H1 (cell line): ENCODE data around the gene PIK3R4. TPM values are rescaled to one million over a fixed set of nuclear protein-coding genes. Genes with fewer than 3 reads are reported as not detected.

Source experiments
- CTCF ChIA-PET: fragments of 300-600 bp; sonication (Branson Sonifier 250); formaldehyde crosslinking; loops from one replicate; lab custom pipeline; 2021; ENCODE audit not compliant: partially characterized antibody; lab: Charles Lee
- POLR2A ChIA-PET: fragments of 300-600 bp; sonication (Branson Sonifier 250); formaldehyde crosslinking; loops from one replicate; lab custom pipeline; 2021; ENCODE audit warnings: inconsistent platforms; ENCODE audit not compliant: partially characterized antibody; lab: Charles Lee
- DNase-seq, 2 experiments: peaks; one replicate each; pipeline versions ENCODE4 v3.0.0 to v3.0.0-alpha.2; 2010 to 2022; ENCODE audit warnings: low spot score in 2 of 2, low read depth in 1 of 2, mixed read lengths in 1 of 2
- FAIRE-seq: peaks from 2 replicates; lab custom pipeline; 2011; peaks lifted over from hg19 to GRCh38; lab: Jason Lieb, UNC
- H2AFZ ChIP-seq: 2 replicates; pipeline ENCODE4 v1.8.1; 2012; ENCODE audit warnings: low read length, inconsistent platforms
- H2AK5ac ChIP-seq: 2 replicates; pipeline ENCODE4 v1.6.1; 2013; ENCODE audit warnings: low read depth, low read length
- H2BK120ac ChIP-seq: replicated peaks from 2 replicates; pipeline ENCODE3; 2013; ENCODE audit warnings: low read depth, low read length, inconsistent platforms
- H2BK12ac ChIP-seq: 2 replicates; pipeline ENCODE4 v1.6.1; 2013; ENCODE audit warnings: low read depth, low read length
- H2BK15ac ChIP-seq: 2 replicates; pipeline ENCODE4 v1.6.1; 2013; ENCODE audit warnings: low read length
- H2BK20ac ChIP-seq: 2 replicates; pipeline ENCODE4 v1.6.1; 2013; ENCODE audit warnings: low read length
- H2BK5ac ChIP-seq: 2 replicates; pipeline ENCODE4 v1.6.1; 2013; ENCODE audit warnings: low read depth, low read length
- H3K14ac ChIP-seq: 2 replicates; pipeline ENCODE4 v1.6.1; 2013; ENCODE audit warnings: inconsistent platforms; ENCODE audit not compliant: insufficient read length
- H3K18ac ChIP-seq: 2 replicates; pipeline ENCODE4 v1.6.1; 2013; ENCODE audit warnings: low read length; ENCODE audit errors: extremely low read depth
- H3K23ac ChIP-seq: 2 replicates; pipeline ENCODE4 v1.6.1; 2013; ENCODE audit warnings: inconsistent platforms; ENCODE audit not compliant: insufficient read length
- H3K23me2 ChIP-seq: 2 replicates; pipeline ENCODE4 v1.6.1; 2013; ENCODE audit warnings: low read depth, low read length
- H3K27ac ChIP-seq: 2 replicates; pipeline ENCODE4 v1.6.1; 2011; ENCODE audit warnings: low read depth, low read length, inconsistent platforms
- H3K27me3 ChIP-seq, 4 experiments: replicated peaks in 1 of 4; 1 replicate in 1 of 4; 2 replicates in 3 of 4; pipeline versions ENCODE4 v1.6.1 to v1.8.1; 2011 to 2013; ENCODE audit warnings: low read length in 3 of 4, mild to moderate bottlenecking in 3 of 4, inconsistent platforms in 2 of 4, mixed read lengths in 2 of 4, moderate library complexity in 1 of 4; ENCODE audit not compliant: control insufficient read depth in 3 of 4, insufficient read depth in 3 of 4; ENCODE audit errors: extremely low read depth in 1 of 4
- H3K36me3 ChIP-seq, 4 experiments: 2 replicates each; pipeline versions ENCODE4 v1.6.1 to v1.8.1; 2011 to 2013; ENCODE audit warnings: mild to moderate bottlenecking in 4 of 4, low read length in 3 of 4, moderate library complexity in 2 of 4, control low read depth in 1 of 4, inconsistent platforms in 1 of 4; ENCODE audit not compliant: insufficient read depth in 4 of 4, control insufficient read depth in 2 of 4
- H3K4ac ChIP-seq: replicated peaks from 2 replicates; pipeline ENCODE3; 2013; ENCODE audit warnings: low read length, low read depth, mixed read lengths, inconsistent platforms; ENCODE audit not compliant: insufficient read length
- H3K4me1 ChIP-seq, 4 experiments: replicated peaks in 1 of 4; 1 replicate in 1 of 4; 2 replicates in 3 of 4; pipeline versions ENCODE4 v1.6.1 to v1.8.1; 2011 to 2013; ENCODE audit warnings: low read length in 3 of 4, inconsistent platforms in 2 of 4, mixed read lengths in 1 of 4; ENCODE audit not compliant: insufficient read depth in 4 of 4, control insufficient read depth in 3 of 4
- H3K4me2 ChIP-seq, 2 experiments: 2 replicates each; pipeline versions ENCODE4 v1.6.1 to v1.8.1; 2011 to 2013; ENCODE audit warnings: low read depth in 2 of 2, low read length in 2 of 2, control low read depth in 1 of 2, inconsistent platforms in 1 of 2, mild to moderate bottlenecking in 1 of 2; ENCODE audit not compliant: insufficient read depth in 1 of 2
- H3K4me3 ChIP-seq, 4 experiments: fragments of 200-600, 300-600 bp in 1 of 4; sonication (generic), shearing (Covaris generic), sonication (Bioruptor Twin) in 1 of 4; 2 replicates each; pipeline versions ENCODE4 v1.5.1 to v1.8.1; 2011 to 2016; ENCODE audit warnings: low read length in 4 of 4, low read depth in 3 of 4, control low read depth in 2 of 4, inconsistent platforms in 2 of 4, mild to moderate bottlenecking in 2 of 4, mixed read lengths in 1 of 4, moderate library complexity in 1 of 4; ENCODE audit not compliant: insufficient read depth in 2 of 4; ENCODE audit errors: extremely low read depth in 1 of 4
- H3K56ac ChIP-seq: replicated peaks from 2 replicates; pipeline ENCODE3; 2013; ENCODE audit warnings: low read depth, mild to moderate bottlenecking, mixed read lengths, low read length, inconsistent platforms; ENCODE audit not compliant: insufficient read length
- H3K79me1 ChIP-seq: 2 replicates; pipeline ENCODE4 v1.6.1; 2013; ENCODE audit warnings: low read depth, low read length, control low read depth
- H3K79me2 ChIP-seq, 2 experiments: 2 replicates each; pipeline versions ENCODE4 v1.6.1 to v1.8.1; 2012 to 2013; ENCODE audit warnings: low read length in 2 of 2, mild to moderate bottlenecking in 2 of 2, inconsistent platforms in 1 of 2; ENCODE audit not compliant: insufficient read depth in 2 of 2, control insufficient read depth in 1 of 2
- H3K9ac ChIP-seq, 4 experiments: replicated peaks in 1 of 4; 1 replicate in 1 of 4; 2 replicates in 3 of 4; pipeline versions ENCODE4 v1.6.1 to v1.8.1; 2011 to 2013; ENCODE audit warnings: low read depth in 3 of 4, low read length in 3 of 4, control low read depth in 2 of 4, mild to moderate bottlenecking in 2 of 4, moderate library complexity in 2 of 4, inconsistent platforms in 1 of 4; ENCODE audit errors: extremely low read depth in 1 of 4
- H3K9me3 ChIP-seq, 2 experiments: 2 replicates each; pipeline versions ENCODE4 v1.6.1 to v1.8.1; 2012 to 2013; ENCODE audit warnings: mild to moderate bottlenecking in 2 of 2, moderate library complexity in 2 of 2, control low read depth in 1 of 2, inconsistent platforms in 1 of 2, low read depth in 1 of 2, low read length in 1 of 2, mixed read lengths in 1 of 2; ENCODE audit not compliant: insufficient read depth in 2 of 2
- H4K20me1 ChIP-seq, 2 experiments: replicated peaks in 1 of 2; 2 replicates each; pipeline versions ENCODE3 to v1.8.1; 2011 to 2013; ENCODE audit warnings: inconsistent platforms in 2 of 2, low read length in 2 of 2, mild to moderate bottlenecking in 1 of 2; ENCODE audit not compliant: insufficient read depth in 2 of 2, control insufficient read depth in 1 of 2
- H4K5ac ChIP-seq: 2 replicates; pipeline ENCODE4 v1.6.1; 2013; ENCODE audit warnings: low read length, low read depth, mixed read lengths, inconsistent platforms; ENCODE audit not compliant: insufficient read length
- H4K8ac ChIP-seq: 2 replicates; pipeline ENCODE4 v1.8.0; 2013; ENCODE audit warnings: mild to moderate bottlenecking, moderate library complexity, low read length, inconsistent platforms; ENCODE audit not compliant: insufficient read depth; ENCODE audit errors: extremely low read depth
- H4K91ac ChIP-seq: replicated peaks from 2 replicates; pipeline ENCODE3; 2013; ENCODE audit warnings: low read length, mixed read lengths, inconsistent platforms; ENCODE audit not compliant: insufficient read length
- RNF2 ChIP-seq: fragments of 200-900, 300-1000 bp; sonication (generic); IDR thresholded peaks from 2 replicates; pipeline ENCODE4 v1.7.1; 2016; ENCODE audit warnings: borderline replicate concordance, low read depth, mild to moderate bottlenecking, antibody characterized with exemption, low read length; ENCODE audit not compliant: poor library complexity, severe bottlenecking; ENCODE audit errors: missing control alignments
- WGBS, 2 experiments: shearing (Covaris generic) in 1 of 2; methylation state at CpG; one replicate each; pipeline versions ENCODE4 v1.1.6 to v1.1.7; 2013 to 2015; ENCODE audit warnings: low lambda C conversion rate in 2 of 2, mixed read lengths in 2 of 2, inconsistent platforms in 1 of 2, low coverage in 1 of 2, missing lambda C conversion rate in 1 of 2; ENCODE audit not compliant: insufficient replicate concordance in 2 of 2, insufficient coverage in 1 of 2, insufficient read length in 1 of 2; ENCODE audit errors: extremely low coverage in 1 of 2, missing lambda C conversion rate in 1 of 2; 5-methylcytosine and 5-hydroxymethylcytosine counted together
- polyA plus RNA-seq, 7 experiments: library from polyadenylated mRNA; depleted of rRNA in 3 of 7; stranded (reverse) in 5 of 7; unstranded in 2 of 7; fragments of >200 nt in 5 of 7; fragments of 200-250 nt in 2 of 7; gene quantifications; 1 replicate in 5 of 7; 2 replicates in 1 of 7; 4 replicates in 1 of 7; pipeline versions ENCODE4 v1.2.1 to v1.2.3, GENCODE V29; 2011 to 2013; ENCODE audit warnings: missing spikeins in 2 of 7, mixed read lengths in 2 of 7
- total RNA-seq: library from RNA; stranded (reverse); fragmentation: NEBNext Ultra II Directional; extraction: Animal tissue kit (Norgen Biotek cat#: 25700); gene quantifications from 2 replicates; pipeline ENCODE4 v1.2.1, GENCODE V29; 2021
- TF ChIP-seq, protein P1 (sequence below): IDR thresholded peaks from 2 replicates; pipeline ENCODE4 v1.6.1; 2011; ENCODE audit warnings: low read length, improper control_type of control experiment

PIK3R4 gene
- total and polyA plus RNA-seq, 2 of the 8 experiments (the other 6 are each of a cell fraction or from before 2014, with no cell fraction given): 43.8 to 87.4 TPM

DNA sequence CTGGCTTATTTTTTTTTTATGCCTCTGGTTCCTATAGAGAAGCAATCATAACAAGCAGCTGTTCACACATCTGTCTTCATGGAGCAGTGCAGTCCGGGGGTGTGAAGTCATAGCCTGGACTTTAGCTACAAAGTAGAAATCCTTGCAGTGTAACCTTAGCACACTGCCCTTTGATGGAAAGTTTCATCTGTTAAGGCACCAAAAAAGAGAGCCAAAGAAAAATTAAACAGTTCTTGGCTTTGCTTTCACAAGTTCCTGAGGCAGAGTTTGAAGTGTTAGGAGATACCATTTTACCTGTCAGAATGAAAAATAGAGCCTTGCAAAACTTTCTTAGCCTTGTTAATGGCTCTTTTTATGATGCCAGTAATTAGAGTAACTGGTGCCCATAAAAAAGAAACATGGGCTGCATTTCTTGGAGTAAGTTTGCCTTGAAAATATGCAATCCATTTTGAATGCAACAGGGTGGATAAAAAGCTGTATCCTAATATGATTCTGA lies 84.1 kb downstream of the PIK3R4 start:
- H3K56ac ChIP-seq: no peak overlapping the region
- no peak overlapping the region for H2BK12ac ChIP-seq
- H3K14ac ChIP-seq: no peak overlapping the region
- H3K23ac ChIP-seq: no peak overlapping the region
- H2BK15ac ChIP-seq: no peak overlapping the region
- no peak overlapping the region for H3K18ac ChIP-seq
- no peaks in the 10 kb centered on the region for H4K20me1 ChIP-seq
- H2AFZ ChIP-seq: no peak overlapping the region
- no peaks in the 10 kb centered on the region for H3K9me3 ChIP-seq
- H3K4me1 ChIP-seq: no peaks in the 10 kb centered on the region
- no peak for FAIRE-seq
- H2BK120ac ChIP-seq: no peak overlapping the region
- H4K91ac ChIP-seq: no peak overlapping the region
- WGBS, 2 experiments: 100% methylated on average over 1 of the region's 1 CpG; no CpG with 5 or more reads in 1 of the 2 experiments
- no peak overlapping the region for H3K9ac ChIP-seq
- DNase-seq: no peak
- H3K4me2 ChIP-seq: no peak overlapping the region
- H3K4ac ChIP-seq: no peak overlapping the region
- no peak overlapping the region for H2BK20ac ChIP-seq
- no peaks in the 10 kb centered on the region for H3K23me2 ChIP-seq
- no peaks in the 10 kb centered on the region for H3K79me2 ChIP-seq
- no peaks in the 10 kb centered on the region for H3K36me3 ChIP-seq
- no peak overlapping the region for H3K27ac ChIP-seq
- H4K5ac ChIP-seq: no peak overlapping the region
- no peaks in the 10 kb centered on the region for H3K79me1 ChIP-seq
- H3K27me3 ChIP-seq: no peaks in the 10 kb centered on the region
- H2AK5ac ChIP-seq: no peak overlapping the region
- H4K8ac ChIP-seq: no peak overlapping the region
- H2BK5ac ChIP-seq: no peak overlapping the region
- CTCF ChIA-PET: interaction anchor here (0.7 kb wide), 1 partner anchor 174 kb away, joined by 3 read pairs; no protein-coding TSS in a partner anchor
- POLR2A ChIA-PET: interaction anchor here (1.5 kb wide), 1 partner anchor 10 kb away, joined by 7 read pairs; no protein-coding TSS in a partner anchor
- no peak overlapping the region for H3K4me3 ChIP-seq
- TF ChIP-seq, protein P1, sequence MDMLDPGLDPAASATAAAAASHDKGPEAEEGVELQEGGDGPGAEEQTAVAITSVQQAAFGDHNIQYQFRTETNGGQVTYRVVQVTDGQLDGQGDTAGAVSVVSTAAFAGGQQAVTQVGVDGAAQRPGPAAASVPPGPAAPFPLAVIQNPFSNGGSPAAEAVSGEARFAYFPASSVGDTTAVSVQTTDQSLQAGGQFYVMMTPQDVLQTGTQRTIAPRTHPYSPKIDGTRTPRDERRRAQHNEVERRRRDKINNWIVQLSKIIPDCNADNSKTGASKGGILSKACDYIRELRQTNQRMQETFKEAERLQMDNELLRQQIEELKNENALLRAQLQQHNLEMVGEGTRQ: no peak
- TF ChIP-seq RNF2: no peak
